Stomach (tissue), 9 donors: ENCODE data around the gene PKHD1. TPM values are rescaled to one million over a fixed set of nuclear protein-coding genes. Genes with fewer than 3 reads are reported as not detected.

ENCODE experiments used
- DNase-seq, 2 donors: peaks; one replicate each; pipeline versions ENCODE4 v3.0.0 to v3.0.0-alpha.2; 2013 to 2019
- H3K27ac ChIP-seq, 5 donors: fragments of 200-600 bp in 4 of 5; sonication (generic) in 4 of 5; one replicate each; pipeline ENCODE4 v1.5.1; 2013 to 2019; ENCODE audit warnings: mild to moderate bottlenecking in 1 of 5, moderate library complexity in 1 of 5
- H3K27me3 ChIP-seq, 3 donors: fragments of 200-600 bp; sonication (generic); one replicate each; pipeline ENCODE4 v1.5.1; 2017 to 2019; ENCODE audit warnings: mixed run types in 1 of 3
- H3K36me3 ChIP-seq, 4 donors: fragments of 200-600 bp; sonication (generic); 1 replicate in 3 of 4; 2 replicates in 1 of 4; pipeline ENCODE4 v1.5.1; 2016 to 2019
- H3K4me1 ChIP-seq, 4 donors: fragments of 200-600 bp; sonication (generic); one replicate each; pipeline ENCODE4 v1.5.1; 2016 to 2019
- H3K4me3 ChIP-seq, 4 donors: fragments of 200-600 bp; sonication (generic) in 3 of 4; one replicate each; pipeline ENCODE4 v1.5.1; 2016 to 2019; ENCODE audit warnings: mild to moderate bottlenecking in 1 of 4
- H3K9me3 ChIP-seq, 4 donors: fragments of 200-600 bp; sonication (generic); one replicate each; pipeline ENCODE4 v1.5.1; 2016 to 2019
- CTCF ChIP-seq, 7 experiments: fragments of 450-650 bp in 4 of 7; fragments of 200-600 bp in 3 of 7; sonication (generic) in 3 of 7; IDR thresholded peaks; one replicate each; pipeline ENCODE4 v1.5.1; 2016 to 2019; ENCODE audit warnings: antibody characterized with exemption in 7 of 7, control low read depth in 2 of 7, mild to moderate bottlenecking in 1 of 7
- EP300 ChIP-seq: sonication (generic); formaldehyde crosslinking; IDR thresholded peaks from one replicate; pipeline ENCODE4 v1.6.1; 2017; ENCODE audit warnings: antibody characterized with exemption
- POLR2A ChIP-seq, 4 donors: fragments of 450-650 bp; IDR thresholded peaks; one replicate each; pipeline ENCODE4 v1.6.1; 2016; ENCODE audit warnings: antibody characterized with exemption in 4 of 4, control low read depth in 2 of 4, mild to moderate bottlenecking in 1 of 4, moderate library complexity in 1 of 4
- POLR2AphosphoS5 ChIP-seq, 3 donors: sonication (generic); formaldehyde crosslinking; IDR thresholded peaks; one replicate each; pipeline ENCODE4 v1.6.1; 2016; ENCODE audit warnings: antibody characterized with exemption in 3 of 3
- WGBS, 5 donors: extraction: QIAGEN DNeasy Blood & Tissue Kit in 3 of 5; methylation state at CpG; one replicate each; pipeline versions ENCODE4 v1.1.5 to v1.1.7; 2013 to 2018; 5-methylcytosine and 5-hydroxymethylcytosine counted together
- intact Hi-C: fragments of 100-400 bp; cut with DNase I; formaldehyde crosslinking; loops from one replicate; pipeline ENCODE4 v1.15.1; 2023; ENCODE audit warnings: low total_unique reads
- polyA plus RNA-seq, 3 donors: library from polyadenylated mRNA; stranded (reverse); fragments of 200-250 nt; gene quantifications; one replicate each; pipeline ENCODE4 v1.2.3, GENCODE V29; 2013
- total RNA-seq, 5 donors: library from RNA; depleted of rRNA; stranded (reverse); fragments of >200 nt; gene quantifications; one replicate each; pipeline versions ENCODE4 v1.1.0 to v1.2.3, GENCODE V29; 2014 to 2016
- donor health status: healthy with polysubstance abuse.
- donor health status: Bipolar disorder and iron deficiency.
- donor health status: healthy.

The PKHD1 gene
- total and polyA plus RNA-seq, 8 donors: 0.19 to 19.2 (median 4.6) TPM; not detected in 2

GRCh38 chr6:52012582-52012981 lies 74.8 kb downstream of the PKHD1 start:
- Histone ChIP-seq H3K4me3 (no peak overlapping the region), H3K9me3 (no peaks in the 10 kb centered on the region), H3K27me3 (no peaks in the 10 kb centered on the region), H3K36me3 (peaks cover 0 to 3% (median 0%) of the 10 kb centered on the region in 4 donors), H3K27ac (no peak overlapping the region), H3K4me1 (peaks cover 0 to 20% (median 7%) of the 10 kb centered on the region in 4 donors)
- intact Hi-C loops: no loop called here
- 85 to 94% (median 92%) methylated on average over 4 of the region's 4 CpGs for WGBS, 5 donors
- TF ChIP-seq POLR2A (IDR thresholded peaks at IDR 0.05) (no peak), CTCF (IDR thresholded peaks at IDR 0.05) (no peak), EP300 (no peak)
- DNase-seq: no peak

- 83 to 94% (median 91%) methylated on average over 1 of the region's 1 CpG for WGBS, 5 donors
Observed at GRCh38 chr6:52010806-52011205, 76.6 kb downstream of the PKHD1 start.

GRCh38 chr6:52010145-52010544 lies 77.3 kb downstream of the PKHD1 start:
- WGBS, 5 donors: 73 to 85% (median 81%) methylated on average over 6 of the region's 6 CpGs
- no peak for DNase-seq
- TF ChIP-seq POLR2AphosphoS5 (IDR thresholded peaks at IDR 0.05) (no peak), EP300 (no peak), CTCF (IDR thresholded peaks at IDR 0.05) (no peak), POLR2A (IDR thresholded peaks at IDR 0.05) (no peak)
- peaks cover 0 to 3% (median 0%) of the 10 kb centered on the region in 4 donors for H3K36me3 ChIP-seq
- H3K27ac ChIP-seq: no peak overlapping the region
- intact Hi-C loops: no loop called here
- H3K4me1 ChIP-seq: peaks cover 0 to 20% (median 7%) of the 10 kb centered on the region in 4 donors
- H3K9me3 ChIP-seq: no peaks in the 10 kb centered on the region
- H3K27me3 ChIP-seq: no peaks in the 10 kb centered on the region
- H3K4me3 ChIP-seq: no peak overlapping the region

More at GRCh38 chr6:52010806-52011205, 76.6 kb downstream of the PKHD1 start:
- peaks cover 0 to 3% (median 0%) of the 10 kb centered on the region in 4 donors for H3K36me3 ChIP-seq
- intact Hi-C loops: no loop called here
- H3K9me3 ChIP-seq: no peaks in the 10 kb centered on the region
- no peaks in the 10 kb centered on the region for H3K27me3 ChIP-seq
- H3K4me1 ChIP-seq: peaks cover 0 to 20% (median 7%) of the 10 kb centered on the region in 4 donors
- DNase-seq: no peak
- TF ChIP-seq EP300: no peak
- H3K27ac ChIP-seq: no peak overlapping the region
- no peak overlapping the region for H3K4me3 ChIP-seq

- H3K4me1 ChIP-seq: peaks cover 0 to 20% (median 7%) of the 10 kb centered on the region in 4 donors
- TF ChIP-seq POLR2A (IDR thresholded peaks at IDR 0.05) (no peak), EP300 (no peak), CTCF (IDR thresholded peaks at IDR 0.05) (no peak), POLR2AphosphoS5 (IDR thresholded peaks at IDR 0.05) (no peak)
- peak in 1 of 2 donors; percentile 16 for DNase-seq
- peaks cover 0 to 3% (median 0%) of the 10 kb centered on the region in 4 donors for H3K36me3 ChIP-seq
- intact Hi-C loops: no loop called here
- no peaks in the 10 kb centered on the region for H3K9me3 ChIP-seq
- no peaks in the 10 kb centered on the region for H3K27me3 ChIP-seq
- no peak overlapping the region for H3K4me3 ChIP-seq
- 59 to 72% (median 63%) methylated on average over 11 of the region's 11 CpGs for WGBS, 5 donors
- H3K27ac ChIP-seq: no peak overlapping the region
Observed at GRCh38 chr6:52009466-52010140, 77.8 kb downstream of the PKHD1 start.

GRCh38 chr6:52000064-52000463 lies 87.3 kb downstream of the PKHD1 start:
- WGBS, 5 donors: 84 to 95% (median 89%) methylated on average over 3 of the region's 3 CpGs
- Histone ChIP-seq H3K4me1 (no peaks in the 10 kb centered on the region), H3K27me3 (no peaks in the 10 kb centered on the region)

More at GRCh38 chr6:52000064-52000463, 87.3 kb downstream of the PKHD1 start:
- Histone ChIP-seq H3K4me3 (no peak overlapping the region), H3K27ac (no peak overlapping the region), H3K9me3 (no peaks in the 10 kb centered on the region), H3K36me3 (no peaks in the 10 kb centered on the region)
- TF ChIP-seq POLR2AphosphoS5 (IDR thresholded peaks at IDR 0.05): no peak
- TF ChIP-seq CTCF (IDR thresholded peaks at IDR 0.05): no peak
- TF ChIP-seq POLR2A (IDR thresholded peaks at IDR 0.05): no peak
- no peak for TF ChIP-seq EP300
- intact Hi-C loops: no loop called here
- no peak for DNase-seq
